Esophagus muscularis mucosa (tissue), 4 donors: ENCODE results near the gene AASDH. TPM values are rescaled to one million over a fixed set of nuclear protein-coding genes. Genes with fewer than 3 reads are reported as not detected.

ENCODE experiments used
- DNase-seq: peaks from one replicate; pipeline ENCODE4 v3.0.0-alpha.2; 2017; ENCODE audit errors: extremely low spot score
- H3K27ac ChIP-seq, 4 donors: fragments of 200-600 bp; sonication (generic); replicated peaks in 1 of 4; 1 replicate in 3 of 4; 2 replicates in 1 of 4; pipeline ENCODE4 v1.5.1; 2016 to 2019; ENCODE audit warnings: mild to moderate bottlenecking in 1 of 4
- H3K27me3 ChIP-seq, 4 donors: fragments of 200-600 bp; sonication (generic); one replicate each; pipeline versions ENCODE4 v1.5.1 to v1.6.0; 2016 to 2019
- H3K36me3 ChIP-seq, 4 donors: fragments of 200-600 bp; sonication (generic); one replicate each; pipeline ENCODE4 v1.5.1; 2016 to 2019
- H3K4me1 ChIP-seq, 4 donors: fragments of 200-600 bp; sonication (generic); one replicate each; pipeline ENCODE4 v1.5.1; 2016 to 2019
- H3K4me3 ChIP-seq, 4 donors: fragments of 200-600 bp; sonication (generic); 1 replicate in 2 of 4; 2 replicates in 2 of 4; pipeline ENCODE4 v1.5.1; 2016 to 2019; ENCODE audit warnings: mild to moderate bottlenecking in 4 of 4, moderate library complexity in 1 of 4
- H3K9me3 ChIP-seq, 4 donors: fragments of 200-600 bp; sonication (generic); 1 replicate in 3 of 4; 2 replicates in 1 of 4; pipeline ENCODE4 v1.5.1; 2016 to 2019
- CTCF ChIP-seq, 3 experiments: fragments of 200-600 bp in 2 of 3; fragments of 450-650 bp in 1 of 3; sonication (generic) in 2 of 3; IDR thresholded peaks; one replicate each; pipeline ENCODE4 v1.5.1; 2017 to 2019; ENCODE audit warnings: antibody characterized with exemption in 3 of 3, mild to moderate bottlenecking in 2 of 3, moderate library complexity in 1 of 3
- EP300 ChIP-seq: sonication (generic); formaldehyde crosslinking; IDR thresholded peaks from one replicate; pipeline ENCODE4 v1.6.1; 2017; ENCODE audit warnings: antibody characterized with exemption
- POLR2A ChIP-seq: fragments of 450-650 bp; IDR thresholded peaks from one replicate; pipeline ENCODE4 v1.6.1; 2017; ENCODE audit warnings: antibody characterized with exemption, moderate library complexity, mild to moderate bottlenecking, low read depth
- POLR2AphosphoS5 ChIP-seq, 2 donors: sonication (generic); formaldehyde crosslinking; IDR thresholded peaks; one replicate each; pipeline ENCODE4 v1.6.1; 2017; ENCODE audit warnings: antibody characterized with exemption in 2 of 2
- WGBS: methylation state at CpG from one replicate; pipeline ENCODE4 v1.1.5; 2018; 5-methylcytosine and 5-hydroxymethylcytosine counted together
- intact Hi-C: fragments of 100-400 bp; cut with DNase I; formaldehyde crosslinking; loops from one replicate; pipeline ENCODE4 v1.15.1; 2023
- total RNA-seq, 4 donors: library from RNA; depleted of rRNA; stranded (reverse); fragments of >200 nt; gene quantifications; one replicate each; pipeline versions ENCODE4 v1.1.0 to v1.2.1, GENCODE V29; 2016

AASDH gene
- total RNA-seq, 4 donors from 2014 or later: 5.2 to 9.3 (median 6.3) TPM

- no peaks in the 10 kb centered on the region for H3K9me3 ChIP-seq
- H3K4me1 ChIP-seq: peaks cover 18 to 35% (median 26%) of the 10 kb centered on the region in 4 donors
- H3K4me3 ChIP-seq: peak overlapping the region; percentile 36 to 78 (median 73)
- TF ChIP-seq POLR2A (no peak), EP300 (no peak), CTCF (IDR thresholded peaks at IDR 0.05) (no peak), POLR2AphosphoS5 (IDR thresholded peaks at IDR 0.05) (no peak)
- 97% methylated on average over 4 of the region's 4 CpGs for WGBS
- H3K27ac ChIP-seq: peak overlapping the region; percentile 89 to 96 (median 92)
- no peak for DNase-seq
- intact Hi-C loops: loop anchor here (5.0 kb wide), 1 partner anchor 51 kb away; the partner anchor contains the start of genes PAICS and PPAT
- peaks cover 0 to 8% (median 3%) of the 10 kb centered on the region in 4 donors for H3K36me3 ChIP-seq
- H3K27me3 ChIP-seq: no peaks in the 10 kb centered on the region
Measured at GRCh38 chr4:56386091-56386490, 1.2 kb downstream of the AASDH start.

- Histone ChIP-seq H3K4me3 (no peak overlapping the region), H3K36me3 (peaks cover 0 to 21% (median 9%) of the 10 kb centered on the region in 4 donors), H3K4me1 (no peaks in the 10 kb centered on the region), H3K9me3 (no peaks in the 10 kb centered on the region), H3K27me3 (no peaks in the 10 kb centered on the region), H3K27ac (no peak overlapping the region)
- TF ChIP-seq POLR2AphosphoS5 (IDR thresholded peaks at IDR 0.05) (no peak), CTCF (IDR thresholded peaks at IDR 0.05) (no peak), POLR2A (no peak), EP300 (no peak)
- DNase-seq: no peak
- 81% methylated on average over 2 of the region's 2 CpGs for WGBS
- intact Hi-C loops: no loop called here
Measured at GRCh38 chr4:56375458-56375857, 11.8 kb downstream of the AASDH start.

- Histone ChIP-seq H3K27ac (no peak overlapping the region), H3K27me3 (no peaks in the 10 kb centered on the region), H3K4me3 (no peak overlapping the region), H3K36me3 (peaks cover 0 to 26% (median 9%) of the 10 kb centered on the region in 4 donors), H3K4me1 (no peaks in the 10 kb centered on the region), H3K9me3 (no peaks in the 10 kb centered on the region)
- intact Hi-C loops: no loop called here
- WGBS: 90% methylated on average over 1 of the region's 1 CpG
- TF ChIP-seq POLR2AphosphoS5 (IDR thresholded peaks at IDR 0.05) (no peak), CTCF (IDR thresholded peaks at IDR 0.05) (no peak), POLR2A (no peak), EP300 (no peak)
- no peak for DNase-seq
Measured at GRCh38 chr4:56374956-56375355, 12.3 kb downstream of the AASDH start.

GRCh38 chr4:56372774-56373173 lies 14.5 kb downstream of the AASDH start:
- no peaks in the 10 kb centered on the region for H3K27me3 ChIP-seq
- peaks cover 0 to 33% (median 10%) of the 10 kb centered on the region in 4 donors for H3K36me3 ChIP-seq
- H3K4me1 ChIP-seq: no peaks in the 10 kb centered on the region
- intact Hi-C loops: no loop called here
- H3K27ac ChIP-seq: no peak overlapping the region
- TF ChIP-seq CTCF (IDR thresholded peaks at IDR 0.05) (no peak), EP300 (no peak), POLR2A (no peak), POLR2AphosphoS5 (IDR thresholded peaks at IDR 0.05) (no peak)
- no peak overlapping the region for H3K4me3 ChIP-seq
- 4% methylated on average over 1 of the region's 1 CpG for WGBS
- no peaks in the 10 kb centered on the region for H3K9me3 ChIP-seq
- DNase-seq: no peak
